ENCODE data around the gene GRM5.
A peak's percentile ranks its signal among the peaks of the same experiment; 100 is the strongest.

GRM5 gene

GRCh38 chr11:88619656-88620385, 446.0 kb downstream of the GRM5 start:
- DNase-seq (ENCODE audit: low read depth, low spot score), result no peak

DNA sequence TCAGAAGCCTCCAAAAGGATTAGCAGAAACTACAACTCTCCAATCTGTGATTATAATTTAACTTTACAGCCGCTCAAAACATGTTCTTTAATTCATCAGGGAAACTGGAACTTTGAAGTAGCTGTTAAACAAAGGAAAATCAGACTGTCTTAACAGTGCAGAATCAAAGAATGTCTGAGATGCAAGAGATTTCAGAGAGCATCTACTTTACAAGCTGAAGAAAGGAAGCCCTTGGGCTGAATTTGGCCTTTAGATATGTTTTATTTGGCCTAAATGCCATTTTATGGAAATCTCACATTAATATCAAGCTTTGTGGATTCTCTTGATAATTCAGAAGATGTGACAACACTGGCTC, 446.7 kb downstream of the GRM5 start:
- DNase-seq (ENCODE audit: low read depth, low spot score), result no peak

- DNase-seq (ENCODE audit: low read depth, low spot score), result no peak
Measured at GRCh38 chr11:88618327-88619070, 447.3 kb downstream of the GRM5 start.

GRCh38 chr11:88617226-88617625, 448.6 kb downstream of the GRM5 start:
- no peak for DNase-seq (ENCODE audit: low read depth, low spot score)

DNA sequence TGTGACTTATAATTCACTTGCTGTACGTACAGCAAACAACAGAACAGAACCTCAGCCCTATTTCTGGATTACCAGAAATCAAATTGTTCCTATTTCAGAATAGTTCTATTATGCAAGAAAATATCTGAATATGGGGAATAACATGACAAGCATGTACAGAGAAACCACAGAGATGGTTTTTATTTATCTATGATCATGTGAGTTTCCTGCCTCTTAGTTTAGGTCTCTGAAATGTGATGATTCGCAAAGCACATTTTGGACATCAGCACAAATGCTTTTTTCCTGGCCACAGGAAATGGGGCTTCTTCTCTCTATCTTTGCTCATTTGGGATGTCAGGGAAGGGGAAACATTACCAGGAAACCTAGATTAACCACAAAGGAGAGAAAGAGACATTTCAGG, 461.5 kb downstream of the GRM5 start:
- DNase-seq (ENCODE audit: low read depth, low spot score), result no peak

GRCh38 chr11:88603091-88603867, 462.5 kb downstream of the GRM5 start:
- peak; percentile 17 for DNase-seq (ENCODE audit: low read depth, low spot score)

DNA sequence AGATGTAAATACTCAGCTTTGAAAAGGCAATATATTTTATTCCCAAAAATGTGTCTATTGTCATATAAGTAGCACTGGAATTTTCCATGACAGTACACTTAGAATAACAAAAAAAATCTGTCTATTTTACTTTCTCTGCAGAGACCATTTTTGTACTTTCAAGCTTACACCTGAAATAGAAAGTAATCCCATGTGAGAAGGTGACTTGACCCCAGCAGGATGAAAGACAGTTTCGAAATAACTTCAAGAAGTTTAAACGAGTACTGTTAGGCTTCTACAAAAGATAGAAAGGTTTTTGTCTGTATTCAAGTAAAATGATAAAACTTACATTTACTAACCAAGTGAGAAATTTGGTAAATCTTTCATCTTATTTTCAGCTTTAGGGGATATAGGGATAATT, 468.4 kb downstream of the GRM5 start:
- DNase-seq (ENCODE audit: low read depth, low spot score), result no peak

GRCh38 chr11:88596786-88597185, 469.0 kb downstream of the GRM5 start:
- DNase-seq (ENCODE audit: low read depth, low spot score), result no peak

DNA sequence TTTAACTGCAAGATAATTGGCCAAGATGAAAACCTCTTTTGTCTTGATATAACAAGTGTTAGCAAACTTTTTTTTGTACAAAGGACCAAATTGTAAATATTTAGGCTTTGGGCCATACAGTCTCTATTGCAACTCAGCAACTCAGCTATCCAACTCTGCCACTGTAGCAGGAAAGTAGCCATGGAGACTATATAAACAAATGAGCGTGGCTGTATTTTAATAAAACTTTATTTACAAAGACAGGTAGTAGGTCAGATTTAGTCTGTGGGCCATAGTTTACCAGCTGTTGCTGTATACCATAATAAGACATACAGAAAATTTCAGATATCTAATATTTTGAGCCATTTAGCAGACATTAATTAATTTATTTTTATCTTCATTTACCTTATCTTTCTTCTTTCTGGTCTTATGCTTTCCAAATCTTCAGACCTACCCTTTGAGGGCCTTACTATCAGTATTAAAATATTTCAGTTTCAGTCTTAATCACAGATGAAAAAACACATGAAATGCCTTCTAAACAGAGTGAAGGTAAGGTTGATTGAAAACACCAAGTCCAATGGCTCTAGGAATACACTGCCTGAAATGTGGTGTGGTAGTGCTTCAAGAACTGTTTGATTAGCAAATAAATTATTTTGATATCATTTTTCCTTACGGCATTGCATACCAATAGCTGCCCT, 471.4 kb downstream of the GRM5 start:
- no peak for DNase-seq (ENCODE audit: low read depth, low spot score)

DNA sequence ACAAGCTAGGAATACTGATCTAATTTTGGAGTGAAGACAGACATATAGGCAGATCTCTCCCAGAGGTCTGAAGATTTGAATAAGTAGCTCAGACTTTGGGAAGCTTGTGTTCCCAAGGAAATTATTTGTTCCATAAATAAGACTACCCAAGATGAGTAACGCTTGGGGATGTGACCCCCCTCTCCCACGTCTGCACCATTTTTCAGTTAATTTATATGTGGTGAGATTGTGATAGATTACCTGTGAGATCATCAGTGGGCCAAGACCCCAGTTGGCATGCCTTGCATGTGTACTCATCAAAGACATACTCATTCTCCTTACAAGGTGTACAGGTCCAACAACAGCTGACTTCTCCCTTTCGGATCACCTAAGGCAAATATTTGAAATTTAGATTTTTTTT, 475.4 kb downstream of the GRM5 start:
- no peak for DNase-seq (ENCODE audit: low read depth, low spot score)

DNA sequence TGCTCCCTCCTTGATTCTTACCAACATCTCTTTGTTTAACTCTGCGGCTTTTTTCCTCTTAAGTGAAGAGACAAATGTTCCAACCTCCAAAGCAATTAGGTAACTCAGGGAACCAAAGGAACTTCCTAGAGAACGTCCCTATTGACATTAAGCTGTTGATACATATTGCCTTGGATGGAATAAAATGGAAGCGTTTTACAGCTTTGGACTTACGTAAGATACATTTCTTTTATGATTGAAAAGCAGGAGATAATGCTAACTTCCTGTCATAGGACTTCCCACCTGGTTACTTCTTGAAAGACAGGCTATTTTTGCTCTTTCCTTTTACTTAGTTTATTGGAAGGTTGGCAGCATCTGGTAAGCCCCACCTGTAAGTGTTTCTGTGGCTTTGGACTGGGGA, 482.5 kb downstream of the GRM5 start:
- no peak for DNase-seq (ENCODE audit: low read depth, low spot score)

- DNase-seq (ENCODE audit: low read depth, low spot score), result no peak
Measured at GRCh38 chr11:88579466-88579865, 486.3 kb downstream of the GRM5 start.

- DNase-seq (ENCODE audit: low read depth, low spot score), result no peak
Measured at GRCh38 chr11:88576741-88577140, 489.0 kb downstream of the GRM5 start.

DNA sequence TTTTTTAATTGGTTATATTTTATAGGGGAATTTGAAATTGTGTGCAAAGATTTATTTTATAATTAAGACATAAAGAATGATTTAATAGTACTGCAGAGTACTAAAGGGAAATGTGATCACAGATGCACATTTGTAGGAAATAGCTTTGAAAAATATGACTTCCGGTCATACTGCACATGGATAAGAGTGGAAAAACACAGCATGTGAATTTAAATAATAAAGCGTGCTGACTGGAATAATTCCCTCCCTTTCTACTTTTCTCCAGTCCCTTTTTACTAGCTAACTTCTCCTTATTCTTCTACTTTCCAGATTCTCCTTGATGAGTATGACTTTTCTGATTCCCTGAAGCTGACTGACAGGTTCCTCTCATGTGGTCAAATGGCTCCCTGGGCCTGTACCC, 489.9 kb downstream of the GRM5 start:
- DNase-seq (ENCODE audit: low read depth, low spot score), result no peak

- DNase-seq (ENCODE audit: low read depth, low spot score), result no peak
Measured at GRCh38 chr11:88569342-88569741, 496.4 kb downstream of the GRM5 start.

- DNase-seq (ENCODE audit: low read depth, low spot score), result no peak
Measured at GRCh38 chr11:88555829-88556202, 510.0 kb downstream of the GRM5 start.

- peak; percentile 45 for DNase-seq (ENCODE audit: low read depth, low spot score)
Measured at GRCh38 chr11:88555018-88555828, 510.6 kb downstream of the GRM5 start.

- DNase-seq (ENCODE audit: low read depth, low spot score), result no peak
Measured at GRCh38 chr11:88553204-88553603, 512.6 kb downstream of the GRM5 start.

DNA sequence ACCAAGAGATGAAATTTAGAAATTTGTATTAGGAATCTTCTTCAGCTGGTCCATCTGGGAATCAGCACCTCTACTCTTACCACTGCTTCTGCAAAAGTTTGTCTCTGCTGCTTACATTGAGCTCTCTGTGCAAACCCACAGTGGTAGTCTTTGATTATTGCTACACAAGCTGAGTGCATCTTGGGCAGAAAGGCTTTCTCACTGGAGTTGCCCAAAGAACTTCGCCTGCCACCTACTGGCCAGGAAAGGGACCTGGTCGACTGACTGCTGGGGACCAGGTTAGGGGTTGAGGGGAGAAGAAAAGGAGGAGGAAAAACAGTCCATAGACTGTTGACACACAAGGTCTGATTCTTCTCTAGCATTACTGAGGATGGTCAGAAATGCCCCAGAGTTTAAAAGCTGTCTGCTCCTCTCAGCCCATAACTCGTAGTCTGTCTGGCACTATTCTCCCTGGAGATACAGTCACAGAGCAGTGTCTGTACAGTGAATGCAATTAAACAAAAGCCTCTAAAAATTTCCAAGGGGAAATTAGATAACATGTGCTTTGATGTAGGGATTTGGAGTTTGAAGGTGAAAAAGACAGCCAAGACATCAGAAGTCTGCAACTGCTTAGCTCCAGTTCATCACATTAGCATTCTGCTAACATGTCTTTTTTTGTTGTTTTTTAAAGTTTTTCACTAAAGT, 513.3 kb downstream of the GRM5 start:
- no peak for DNase-seq (ENCODE audit: low read depth, low spot score)

DNA sequence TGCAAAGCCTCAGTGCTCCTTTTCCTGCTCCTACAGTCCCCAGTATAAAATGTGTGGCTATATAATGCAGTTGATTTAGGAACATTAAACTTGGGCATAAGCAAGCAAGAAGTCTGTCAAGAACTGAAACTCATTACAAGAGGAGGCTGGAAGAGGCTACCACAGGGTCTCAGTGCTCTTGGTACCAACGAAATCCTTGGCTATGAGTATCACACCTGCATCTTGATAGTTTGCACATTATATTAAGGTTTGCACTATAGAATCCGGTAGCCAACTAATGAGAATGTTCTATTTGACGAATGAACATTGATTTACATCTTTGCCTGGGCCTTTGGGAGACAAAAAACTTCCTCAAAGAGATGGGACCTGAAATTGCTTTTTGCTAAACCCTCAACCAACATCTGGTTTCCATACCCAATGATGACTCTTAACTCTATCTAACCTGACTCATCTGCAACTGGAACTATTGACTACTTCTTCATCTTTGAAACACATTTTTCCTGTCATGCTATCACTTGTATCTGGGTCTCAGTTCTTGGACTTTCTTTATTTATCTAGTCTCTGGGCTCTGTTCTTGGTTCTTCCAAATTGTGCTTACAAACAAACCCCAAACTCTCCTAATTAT, 521.0 kb downstream of the GRM5 start:
- DNase-seq (ENCODE audit: low read depth, low spot score), result no peak
